Measurements from ENCODE around the gene ZNG1F.
"Not testable (repeated sequence)": the region's sequence is repeated elsewhere in the genome, so short reads cannot be mapped to it uniquely, and the experiment has no call there.

DNA sequence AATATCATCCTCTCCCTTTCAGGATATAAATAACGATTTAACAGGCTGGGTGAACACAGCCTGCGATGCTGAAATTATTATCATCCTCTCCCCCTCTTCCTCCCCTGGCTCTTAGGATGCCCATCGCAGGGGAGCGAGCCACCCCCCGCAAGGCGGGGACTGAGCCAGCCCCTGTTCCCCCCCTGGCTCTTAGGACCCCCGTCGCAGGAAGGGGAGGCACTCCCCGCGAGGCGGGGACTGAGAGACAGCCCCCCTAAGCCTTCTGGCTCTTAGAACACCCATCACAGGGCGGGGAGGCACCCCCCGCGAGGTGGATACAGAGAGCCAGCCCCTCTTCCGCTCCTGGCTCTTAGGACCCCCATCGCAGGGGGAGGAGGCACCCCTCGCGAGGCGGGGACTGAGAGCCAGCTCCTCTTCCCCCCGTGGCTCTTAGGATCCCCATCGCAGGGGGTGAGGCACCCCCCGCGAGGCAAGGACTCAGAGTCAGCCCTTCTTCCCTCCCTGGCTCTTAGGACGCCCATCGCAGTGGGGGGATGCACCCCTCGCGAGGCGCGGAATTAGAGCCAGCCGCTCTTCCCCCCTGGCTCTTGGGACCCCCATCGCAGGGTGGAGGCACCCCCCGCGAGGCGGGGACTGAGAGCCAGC lies 82.5 kb downstream of the ZNG1F start:
- not testable (repeated sequence) for TF ChIP-seq POLR2A (IDR thresholded peaks at IDR 0.05; ENCODE audit: low read length); GATA1 (IDR thresholded peaks at IDR 0.05; ENCODE audit: low read depth, low read length)

Data from erythroblast (primary cell).